Naive B cell (primary cell): ENCODE results near the gene SLU7. TPM values are rescaled to one million over a fixed set of nuclear protein-coding genes. Genes with fewer than 3 reads are reported as not detected.

Experiments
- ATAC-seq, 2 donors: fragments of 150-1000 bp; cut with Tn5 transposase; 2 replicates each; pipeline ENCODE4 v1.10.0; 2021; ENCODE audit warnings: low read depth in 2 of 2, mild to moderate bottlenecking in 2 of 2, moderate library complexity in 2 of 2
- DNase-seq: peaks from one replicate; pipeline ENCODE4 v3.0.0; 2022
- H3K27ac Mint-ChIP-seq, 6 donors: one replicate each; pipeline ENCODE4 v1.8.0; 2020 to 2022; ENCODE audit warnings: mild to moderate bottlenecking in 6 of 6, mixed read lengths in 6 of 6, moderate library complexity in 5 of 6, inconsistent platforms in 2 of 6
- H3K27me3 Mint-ChIP-seq, 3 donors: one replicate each; pipeline ENCODE4 v1.8.0; 2021 to 2022; ENCODE audit warnings: mixed read lengths in 3 of 3, mild to moderate bottlenecking in 1 of 3
- H3K36me3 Mint-ChIP-seq, 2 donors: one replicate each; pipeline ENCODE4 v1.8.0; 2020 to 2022; ENCODE audit warnings: mixed read lengths in 2 of 2, inconsistent platforms in 1 of 2, mild to moderate bottlenecking in 1 of 2
- H3K4me1 Mint-ChIP-seq, 3 donors: one replicate each; pipeline ENCODE4 v1.8.0; 2020 to 2022; ENCODE audit warnings: mixed read lengths in 3 of 3, inconsistent platforms in 1 of 3, mild to moderate bottlenecking in 1 of 3, moderate library complexity in 1 of 3
- H3K4me3 Mint-ChIP-seq, 8 donors: one replicate each; pipeline ENCODE4 v1.8.0; 2020 to 2022; ENCODE audit warnings: mild to moderate bottlenecking in 8 of 8, mixed read lengths in 8 of 8, moderate library complexity in 8 of 8, inconsistent platforms in 2 of 8
- H3K9me3 Mint-ChIP-seq, 7 donors: one replicate each; pipeline ENCODE4 v1.8.0; 2020 to 2022; ENCODE audit warnings: mixed read lengths in 7 of 7, mild to moderate bottlenecking in 5 of 7, inconsistent platforms in 2 of 7, moderate library complexity in 1 of 7
- polyA plus RNA-seq, 6 donors: library from polyadenylated mRNA; unstranded; fragments of 300-500 nt; fragmentation: Illumina TruSeq; gene quantifications; one replicate each; pipeline ENCODE4 v1.2.3, GENCODE V29; 2021; ENCODE audit warnings: low read depth in 6 of 6

Gene SLU7
- polyA plus RNA-seq, 6 donors from 2014 or later, result 83.6 to 115 (median 94.8) TPM

GRCh38 chr5:160427607-160428006 lies 8.7 kb upstream of the SLU7 start:
- no peak for ATAC-seq
- Mint-ChIP-seq H3K9me3 (no peaks in the 10 kb centered on the region), H3K27me3 (no peaks in the 10 kb centered on the region), H3K36me3 (peaks cover 0 to 8% of the 10 kb centered on the region in 2 donors), H3K4me1 (peaks cover 20 to 27% (median 21%) of the 10 kb centered on the region in 3 donors), H3K4me3 (no peak overlapping the region), H3K27ac (no peak overlapping the region)
- DNase-seq, result no peak

GRCh38 chr5:160423099-160423498 lies 4.2 kb upstream of the SLU7 start:
- Mint-ChIP-seq H3K27ac (peak overlapping the region in 1 of 6 donors; percentile 56), H3K36me3 (no peaks in the 10 kb centered on the region), H3K9me3 (no peaks in the 10 kb centered on the region), H3K27me3 (no peaks in the 10 kb centered on the region), H3K4me3 (peak overlapping the region in 2 of 8 donors; percentile 21 to 96), H3K4me1 (peaks cover 38 to 55% (median 51%) of the 10 kb centered on the region in 3 donors)
- DNase-seq (no peak), ATAC-seq (no peak)

GRCh38 chr5:160421625-160422258 lies 2.9 kb upstream of the SLU7 start, which contains the start of gene PTTG1:
TSS of gene PTTG1 (plus strand) at chr5:160421855. CDS start at chr5:160422313, 458 bp downstream.
- H3K4me1 Mint-ChIP-seq, result peaks cover 47 to 67% (median 61%) of the 10 kb centered on the region in 3 donors
- peak; percentile 88 for DNase-seq
- no peaks in the 10 kb centered on the region for H3K27me3 Mint-ChIP-seq
- peaks cover 0 to 5% (median 0%) of the 10 kb centered on the region in 7 donors for H3K9me3 Mint-ChIP-seq
- peak; percentile 58 to 63 for ATAC-seq
- H3K4me3 Mint-ChIP-seq, result peak within 1 kb of the TSS; percentile 92 to 98 (median 96)
- peak within 1 kb of the TSS; percentile 87 to 98 (median 92) for H3K27ac Mint-ChIP-seq
- H3K36me3 Mint-ChIP-seq, result peaks cover 0 to under 1% of the 10 kb centered on the region in 2 donors

GRCh38 chr5:160420331-160420610 lies 1.4 kb upstream of the SLU7 start:
- Mint-ChIP-seq H3K27ac (peak overlapping the region in 5 of 6 donors; percentile 98 to 100 (median 99)), H3K4me1 (peaks cover 54 to 76% (median 69%) of the 10 kb centered on the region in 3 donors), H3K27me3 (no peaks in the 10 kb centered on the region), H3K4me3 (peak overlapping the region; percentile 92 to 100 (median 97)), H3K9me3 (peaks cover 0 to 5% (median 0%) of the 10 kb centered on the region in 7 donors), H3K36me3 (peaks cover 0 to 6% of the 10 kb centered on the region in 2 donors)
- DNase-seq (no peak), ATAC-seq (no peak)

- peak; percentile 38 for DNase-seq
- peaks cover 0 to 6% of the 10 kb centered on the region in 2 donors for H3K36me3 Mint-ChIP-seq
- peak overlapping the region; percentile 98 to 100 (median 99) for H3K27ac Mint-ChIP-seq
- peaks cover 49 to 70% (median 66%) of the 10 kb centered on the region in 3 donors for H3K4me1 Mint-ChIP-seq
- H3K4me3 Mint-ChIP-seq, result peak overlapping the region; percentile 92 to 100 (median 97)
- no peaks in the 10 kb centered on the region for H3K27me3 Mint-ChIP-seq
- peaks cover 0 to 5% (median 0%) of the 10 kb centered on the region in 7 donors for H3K9me3 Mint-ChIP-seq
- ATAC-seq, result peak; percentile 6 to 7
Measured at GRCh38 chr5:160419458-160420330, 813 bp upstream of the SLU7 start.

- H3K9me3 Mint-ChIP-seq, result no peaks in the 10 kb centered on the region
- peak within 1 kb of the TSS; percentile 92 to 97 (median 95) for H3K4me3 Mint-ChIP-seq
- ATAC-seq (peak; percentile 70 to 77), DNase-seq (peak; percentile 42)
- H3K27me3 Mint-ChIP-seq, result no peaks in the 10 kb centered on the region
- H3K4me1 Mint-ChIP-seq, result peaks cover 13 to 15% (median 14%) of the 10 kb centered on the region in 3 donors
- peaks cover 18 to 20% of the 10 kb centered on the region in 2 donors for H3K36me3 Mint-ChIP-seq
- peak within 1 kb of the TSS; percentile 24 to 96 (median 88) for H3K27ac Mint-ChIP-seq
Measured at GRCh38 chr5:160399402-160400353, 19.2 kb downstream of the SLU7 start, which contains the start of gene FAM200C. TSS of gene FAM200C (minus strand) at chr5:160400054. CDS start at chr5:160395490, 4,564 bp downstream.

GRCh38 chr5:160398806-160399205 lies 20.1 kb downstream of the SLU7 start:
- Mint-ChIP-seq H3K27me3 (no peaks in the 10 kb centered on the region), H3K4me1 (peaks cover 13 to 15% (median 14%) of the 10 kb centered on the region in 3 donors), H3K4me3 (peak overlapping the region in 6 of 8 donors; percentile 92 to 97 (median 94)), H3K27ac (no peak overlapping the region), H3K36me3 (peaks cover 10 to 14% of the 10 kb centered on the region in 2 donors), H3K9me3 (no peaks in the 10 kb centered on the region)
- DNase-seq (no peak), ATAC-seq (no peak)

GRCh38 chr5:160397492-160397891 lies 21.4 kb downstream of the SLU7 start:
- no peaks in the 10 kb centered on the region for H3K27me3 Mint-ChIP-seq
- no peak overlapping the region for H3K27ac Mint-ChIP-seq
- H3K36me3 Mint-ChIP-seq, result peaks cover 0 to 5% of the 10 kb centered on the region in 2 donors
- ATAC-seq (no peak), DNase-seq (no peak)
- no peak overlapping the region for H3K4me3 Mint-ChIP-seq
- H3K4me1 Mint-ChIP-seq, result peaks cover 13 to 15% (median 14%) of the 10 kb centered on the region in 3 donors
- H3K9me3 Mint-ChIP-seq, result no peaks in the 10 kb centered on the region

- Mint-ChIP-seq H3K27ac (no peak overlapping the region), H3K4me1 (peaks cover 11 to 12% (median 12%) of the 10 kb centered on the region in 3 donors), H3K27me3 (no peaks in the 10 kb centered on the region), H3K36me3 (no peaks in the 10 kb centered on the region), H3K9me3 (no peaks in the 10 kb centered on the region), H3K4me3 (no peak overlapping the region)
- DNase-seq (no peak), ATAC-seq (no peak)
Measured at GRCh38 chr5:160395111-160395510, 23.8 kb downstream of the SLU7 start.

- no peaks in the 10 kb centered on the region for H3K4me1 Mint-ChIP-seq
- DNase-seq (no peak), ATAC-seq (no peak)
- no peak overlapping the region for H3K27ac Mint-ChIP-seq
- H3K36me3 Mint-ChIP-seq, result peaks cover 6 to 17% of the 10 kb centered on the region in 2 donors
- no peaks in the 10 kb centered on the region for H3K27me3 Mint-ChIP-seq
- peaks cover 4 to 29% (median 16%) of the 10 kb centered on the region in 7 donors for H3K9me3 Mint-ChIP-seq
- H3K4me3 Mint-ChIP-seq, result no peak overlapping the region
Measured at GRCh38 chr5:160390787-160391696, 27.8 kb downstream of the SLU7 start.

GRCh38 chr5:160387445-160387844 lies 31.4 kb downstream of the SLU7 start:
- Mint-ChIP-seq H3K36me3 (peaks cover 6 to 17% of the 10 kb centered on the region in 2 donors), H3K4me1 (peaks cover 0 to 10% (median 8%) of the 10 kb centered on the region in 3 donors), H3K27me3 (no peaks in the 10 kb centered on the region), H3K4me3 (no peak overlapping the region), H3K27ac (no peak overlapping the region), H3K9me3 (peaks cover 4 to 30% (median 17%) of the 10 kb centered on the region in 7 donors)
- no peak for DNase-seq
- ATAC-seq, result no peak

GRCh38 chr5:160385496-160385895 lies 33.4 kb downstream of the SLU7 start:
- Mint-ChIP-seq H3K4me3 (no peak overlapping the region), H3K27ac (no peak overlapping the region), H3K36me3 (peaks cover 6 to 17% of the 10 kb centered on the region in 2 donors), H3K27me3 (no peaks in the 10 kb centered on the region), H3K4me1 (peaks cover 0 to 18% (median 11%) of the 10 kb centered on the region in 3 donors), H3K9me3 (peaks cover 4 to 30% (median 17%) of the 10 kb centered on the region in 7 donors)
- ATAC-seq (no peak), DNase-seq (no peak)
